ENCODE data around the gene ENPP1.

The ENPP1 gene

GRCh38 chr6:131807644-131808459 lies at the start of gene ENPP1:
Gene ENPP1 (plus strand): TSS chr6:131808020. CDS start chr6:131808036, 16 bp downstream.
- DNase-seq (ENCODE audit: low read depth in 2 of 3, low spot score in 1 of 3) = peak in 2 of 3 donors; percentile 18 to 30

GRCh38 chr6:131758920-131759319 lies 48.9 kb upstream of the ENPP1 start:
- no peak for DNase-seq (ENCODE audit: low read depth in 2 of 3, low spot score in 1 of 3)

GRCh38 chr6:131761060-131761761 lies 46.6 kb upstream of the ENPP1 start:
- DNase-seq (ENCODE audit: low read depth in 2 of 3, low spot score in 1 of 3) = no peak

- DNase-seq (ENCODE audit: low read depth in 2 of 3, low spot score in 1 of 3) = no peak
Observed at GRCh38 chr6:131761762-131762067, 46.1 kb upstream of the ENPP1 start.

GRCh38 chr6:131762984-131763383 lies 44.8 kb upstream of the ENPP1 start:
- DNase-seq (ENCODE audit: low read depth in 2 of 3, low spot score in 1 of 3) = no peak

GRCh38 chr6:131763749-131764148 lies 44.1 kb upstream of the ENPP1 start:
- DNase-seq (ENCODE audit: low read depth in 2 of 3, low spot score in 1 of 3) = no peak

- DNase-seq (ENCODE audit: low read depth in 2 of 3, low spot score in 1 of 3) = no peak
Observed at GRCh38 chr6:131764350-131764749, 43.5 kb upstream of the ENPP1 start.

GRCh38 chr6:131765081-131765803 lies 42.6 kb upstream of the ENPP1 start:
- no peak for DNase-seq (ENCODE audit: low read depth in 2 of 3, low spot score in 1 of 3)

- no peak for DNase-seq (ENCODE audit: low read depth in 2 of 3, low spot score in 1 of 3)
Observed at GRCh38 chr6:131765804-131766135, 42.0 kb upstream of the ENPP1 start.

GRCh38 chr6:131766631-131767030 lies 41.2 kb upstream of the ENPP1 start:
- no peak for DNase-seq (ENCODE audit: low read depth in 2 of 3, low spot score in 1 of 3)

- no peak for DNase-seq (ENCODE audit: low read depth in 2 of 3, low spot score in 1 of 3)
Observed at GRCh38 chr6:131768964-131769363, 38.9 kb upstream of the ENPP1 start.

- DNase-seq (ENCODE audit: low read depth in 2 of 3, low spot score in 1 of 3) = no peak
Observed at GRCh38 chr6:131769385-131770141, 38.3 kb upstream of the ENPP1 start.

GRCh38 chr6:131770776-131771175 lies 37.0 kb upstream of the ENPP1 start:
- no peak for DNase-seq (ENCODE audit: low read depth in 2 of 3, low spot score in 1 of 3)

GRCh38 chr6:131773284-131773950 lies 34.4 kb upstream of the ENPP1 start:
- DNase-seq (ENCODE audit: low read depth in 2 of 3, low spot score in 1 of 3) = no peak

- DNase-seq (ENCODE audit: low read depth in 2 of 3, low spot score in 1 of 3) = no peak
Observed at GRCh38 chr6:131775886-131776285, 31.9 kb upstream of the ENPP1 start.

GRCh38 chr6:131776985-131777384 lies 30.8 kb upstream of the ENPP1 start:
- no peak for DNase-seq (ENCODE audit: low read depth in 2 of 3, low spot score in 1 of 3)

- DNase-seq (ENCODE audit: low read depth in 2 of 3, low spot score in 1 of 3) = no peak
Observed at GRCh38 chr6:131778169-131778568, 29.7 kb upstream of the ENPP1 start.

- DNase-seq (ENCODE audit: low read depth in 2 of 3, low spot score in 1 of 3) = no peak
Observed at GRCh38 chr6:131779304-131779703, 28.5 kb upstream of the ENPP1 start.

- no peak for DNase-seq (ENCODE audit: low read depth in 2 of 3, low spot score in 1 of 3)
Observed at GRCh38 chr6:131780600-131780999, 27.2 kb upstream of the ENPP1 start.

- no peak for DNase-seq (ENCODE audit: low read depth in 2 of 3, low spot score in 1 of 3)
Observed at GRCh38 chr6:131781687-131782086, 26.1 kb upstream of the ENPP1 start.

- DNase-seq (ENCODE audit: low read depth in 2 of 3, low spot score in 1 of 3) = no peak
Observed at GRCh38 chr6:131782764-131783163, 25.1 kb upstream of the ENPP1 start.

Measured in stimulated activated CD4-positive, alpha-beta T cell treated with anti-CD3 and anti-CD28 coated beads, Interleukin-12 subunit alpha, Interleukin-12 subunit beta, amount 100 ng/mL, for 48 hours (primary cell).